NCI-H187 treated with DMSO at 0.1 percent for 48 hours (cell line): Measurements from ENCODE around the gene C7orf25.
"Not testable (repeated sequence)": the region's sequence is repeated elsewhere in the genome, so short reads cannot be mapped to it uniquely, and the experiment has no call there.

Experiments used
- DNase-seq: peaks from one replicate; lab custom pipeline; 2025; lab: John Stamatoyannopoulos, UW

The C7orf25 gene

GRCh38 chr7:42929449-42929848, 17.6 kb upstream of the C7orf25 start:
- DNase-seq: no peak

DNA sequence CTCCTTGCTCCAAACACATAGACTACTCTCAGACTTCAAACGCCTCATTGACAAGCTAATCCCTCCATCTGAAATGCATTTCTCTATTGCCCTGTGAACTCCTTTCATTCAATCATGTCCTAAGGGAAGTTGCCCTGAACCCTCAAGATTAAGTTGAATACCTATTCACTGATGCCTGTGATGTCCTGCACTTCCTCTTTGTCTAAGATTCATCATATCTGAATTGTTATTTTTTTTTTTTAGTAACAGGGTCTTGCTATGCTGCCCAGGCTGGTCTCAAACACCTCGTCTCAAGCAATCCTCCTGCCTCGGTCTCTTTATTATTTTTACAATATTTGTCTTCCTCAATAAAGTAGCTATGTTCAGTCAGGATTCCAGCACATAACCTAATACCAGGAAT, 16.9 kb upstream of the C7orf25 start:
- DNase-seq: no peak

DNA sequence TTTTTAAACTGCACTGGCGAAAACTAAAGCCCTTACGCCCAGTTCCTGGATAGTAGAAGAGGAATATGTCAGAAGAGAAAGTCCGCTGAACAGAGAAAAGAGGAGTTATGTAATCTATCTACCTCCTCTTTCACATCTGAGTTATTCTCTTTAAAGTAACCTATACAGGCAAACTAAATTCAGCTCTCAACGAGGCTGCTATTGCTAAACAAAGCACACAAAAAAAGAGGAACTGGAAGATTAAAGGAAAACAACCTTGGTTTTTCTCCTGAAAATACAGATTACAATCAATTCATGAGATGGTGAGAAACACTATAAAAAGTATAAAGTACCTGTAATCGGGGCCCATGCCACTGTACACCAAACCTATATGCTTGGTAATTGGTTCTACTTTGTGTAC, 14.3 kb upstream of the C7orf25 start:
- DNase-seq: no peak

GRCh38 chr7:42925630-42926029, 13.8 kb upstream of the C7orf25 start:
- DNase-seq: no peak

DNA sequence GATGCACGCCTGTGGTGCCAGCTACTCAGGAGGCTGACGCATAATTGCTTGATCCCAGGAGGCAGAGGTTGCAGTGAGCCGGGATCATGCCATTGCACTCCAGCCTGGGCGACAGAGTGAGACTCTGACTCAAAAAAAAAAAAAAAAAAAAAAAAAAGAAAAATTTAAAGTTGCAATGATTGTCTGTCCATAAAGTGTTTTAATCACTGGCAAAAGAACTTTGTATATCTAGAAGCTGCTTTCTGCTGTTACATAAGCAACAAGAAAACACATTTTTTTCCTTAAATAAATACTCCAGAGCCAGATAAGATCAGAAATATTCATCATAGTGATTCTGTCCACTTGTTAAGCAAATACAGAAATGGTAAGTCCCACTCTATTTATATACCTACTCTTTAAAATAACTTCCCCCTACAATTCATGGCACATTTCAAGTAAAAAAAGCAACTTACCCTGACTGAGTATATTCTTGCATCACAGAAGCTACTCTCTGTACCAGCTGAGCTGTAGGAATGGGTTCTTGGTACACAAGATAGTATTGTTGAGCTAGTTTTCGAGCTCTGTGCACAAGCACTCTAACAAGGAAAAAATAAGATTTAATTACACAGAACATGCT, 12.5 kb upstream of the C7orf25 start:
- DNase-seq: no peak

- no peak for DNase-seq
Measured at GRCh38 chr7:42922017-42922753, 10.3 kb upstream of the C7orf25 start.

- DNase-seq: no peak
Measured at GRCh38 chr7:42915356-42915755, 3.5 kb upstream of the C7orf25 start.

GRCh38 chr7:42914421-42915045, 2.7 kb upstream of the C7orf25 start:
- no peak for DNase-seq

GRCh38 chr7:42914009-42914408, 2.1 kb upstream of the C7orf25 start:
- DNase-seq: no peak

DNA sequence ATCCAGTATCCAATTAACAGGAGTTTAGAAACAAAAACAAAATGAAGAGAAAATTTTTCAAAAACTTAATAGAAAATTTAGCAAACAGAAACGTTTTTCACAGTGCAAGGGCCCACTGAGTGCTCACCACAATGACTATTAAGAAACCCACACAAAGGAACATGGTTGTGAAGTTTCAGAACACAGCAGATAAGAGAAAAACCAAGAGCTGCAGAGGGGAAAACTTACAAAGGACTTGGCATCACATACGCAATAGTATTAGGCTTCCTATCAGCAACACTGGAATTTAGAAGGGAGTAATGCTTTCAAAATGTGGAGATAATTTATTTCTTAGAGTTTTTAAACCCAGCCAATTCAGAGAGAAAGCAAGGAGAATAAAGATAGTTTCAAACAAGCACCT, 1.7 kb upstream of the C7orf25 start:
- DNase-seq: no peak

GRCh38 chr7:42910306-42910705, 1.6 kb downstream of the C7orf25 start:
- no peak for DNase-seq

DNA sequence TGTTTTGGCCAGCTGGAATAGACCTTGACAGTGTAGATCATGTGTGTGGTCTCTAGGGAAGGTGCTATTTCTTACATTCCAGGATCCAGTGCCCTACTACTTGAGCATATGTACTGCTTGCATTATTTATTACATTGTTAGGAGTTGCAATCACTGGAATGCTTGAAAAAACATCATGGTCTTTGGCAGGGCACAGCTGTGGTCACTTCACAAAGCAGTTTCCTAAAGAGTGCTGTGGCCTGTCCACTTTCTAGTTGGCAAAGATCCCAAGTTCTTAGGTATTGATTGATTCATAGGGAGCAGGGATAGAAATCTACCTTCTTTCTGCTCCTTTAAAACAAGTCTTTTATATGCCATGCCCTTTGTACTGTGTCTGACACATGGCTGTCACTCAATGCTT, 4.6 kb downstream of the C7orf25 start:
- no peak for DNase-seq

GRCh38 chr7:42906181-42906580, 5.7 kb downstream of the C7orf25 start:
- DNase-seq: no peak

GRCh38 chr7:42902331-42902730, 9.5 kb downstream of the C7orf25 start:
- no peak for DNase-seq

GRCh38 chr7:42900842-42901241, 11.0 kb downstream of the C7orf25 start:
- DNase-seq: no peak

- peak; percentile 87 for DNase-seq
Measured at GRCh38 chr7:42893346-42894240, 18.3 kb downstream of the C7orf25 start.

DNA sequence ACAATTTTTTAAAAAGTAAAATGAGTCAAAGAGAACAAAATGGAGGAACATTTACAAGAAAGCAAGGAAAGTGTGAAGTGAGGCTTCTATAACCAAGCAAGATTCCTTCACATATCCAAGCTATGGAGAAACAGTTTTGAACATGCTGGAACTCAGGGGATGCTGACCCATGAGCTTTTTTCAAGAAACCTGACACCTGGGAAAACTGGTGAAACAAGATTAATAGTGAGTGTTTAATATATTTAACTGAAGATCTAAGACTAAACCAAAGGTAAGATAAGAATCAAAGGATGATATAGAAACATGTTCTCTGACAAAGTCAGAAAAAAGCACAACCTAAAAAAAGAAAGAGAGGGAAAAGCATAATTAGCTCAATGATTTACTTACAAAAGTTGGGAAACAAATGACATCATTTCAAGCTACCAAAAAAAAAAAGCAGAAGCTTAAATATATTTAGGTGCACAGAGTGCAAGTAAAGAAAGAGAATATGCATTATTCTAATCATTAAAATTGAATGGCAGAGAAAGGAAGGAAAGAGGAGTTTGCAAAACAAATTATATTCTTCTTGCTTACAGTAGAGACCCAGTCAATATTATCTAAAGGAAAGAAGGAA, 24.9 kb downstream of the C7orf25 start:
- no peak for DNase-seq

DNA sequence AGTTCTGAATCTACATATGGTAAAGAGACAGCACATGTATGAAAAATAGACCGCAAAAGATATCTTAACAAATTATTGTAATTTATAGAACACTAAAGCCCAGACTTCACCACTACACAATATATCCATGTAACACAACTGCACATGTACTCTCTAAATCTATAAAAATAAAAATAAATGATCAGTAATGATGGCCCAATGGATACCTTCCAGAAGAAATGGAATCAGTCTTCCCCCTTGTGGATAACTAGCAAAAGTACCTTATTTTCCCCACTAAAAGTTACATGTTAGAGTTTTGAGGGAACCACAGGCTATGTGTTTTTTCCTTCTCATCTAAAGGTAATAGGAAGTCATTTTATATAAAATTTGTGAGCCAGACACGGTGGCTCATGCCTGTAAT, 25.7 kb downstream of the C7orf25 start:
- DNase-seq: no peak

DNA sequence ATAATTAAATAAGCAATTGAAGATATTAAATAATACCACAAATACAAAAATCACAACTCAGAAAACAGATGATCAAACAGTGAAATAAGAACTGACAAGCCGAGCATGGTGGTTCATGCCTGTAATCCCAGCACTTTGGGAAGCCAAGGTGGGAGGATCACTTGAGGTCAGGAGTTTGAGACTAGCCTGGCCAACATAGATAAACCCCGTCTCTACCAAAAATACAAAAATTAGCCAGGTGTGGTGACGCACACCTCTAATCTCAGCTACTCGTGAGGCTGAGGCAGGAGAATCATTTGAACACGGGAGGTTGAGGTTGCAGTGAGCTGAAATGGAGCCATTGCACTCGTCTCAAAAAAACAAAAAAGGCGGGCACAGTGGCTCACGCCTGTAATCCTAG, 26.7 kb downstream of the C7orf25 start:
- DNase-seq: not testable (repeated sequence)

DNA sequence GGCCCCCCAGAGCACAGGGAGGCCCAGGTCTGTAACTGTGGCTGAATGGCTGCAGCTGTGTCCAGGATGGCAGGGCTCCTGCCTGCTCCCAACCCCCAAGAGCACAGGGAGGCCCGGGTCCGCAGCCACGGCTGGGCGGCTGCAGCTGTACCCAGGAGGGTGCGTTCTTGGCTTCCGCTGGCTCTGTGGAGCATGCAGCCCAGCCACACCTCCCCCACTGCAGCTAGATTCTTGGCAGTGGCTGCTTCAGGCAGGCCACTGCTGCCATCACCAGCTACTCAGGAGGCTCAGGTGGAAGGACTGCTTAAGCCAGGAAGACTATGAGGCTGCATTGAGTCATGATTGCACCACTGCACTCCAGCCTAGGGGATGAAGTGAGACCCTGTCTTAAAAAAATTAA, 27.9 kb downstream of the C7orf25 start:
- DNase-seq: no peak

DNA sequence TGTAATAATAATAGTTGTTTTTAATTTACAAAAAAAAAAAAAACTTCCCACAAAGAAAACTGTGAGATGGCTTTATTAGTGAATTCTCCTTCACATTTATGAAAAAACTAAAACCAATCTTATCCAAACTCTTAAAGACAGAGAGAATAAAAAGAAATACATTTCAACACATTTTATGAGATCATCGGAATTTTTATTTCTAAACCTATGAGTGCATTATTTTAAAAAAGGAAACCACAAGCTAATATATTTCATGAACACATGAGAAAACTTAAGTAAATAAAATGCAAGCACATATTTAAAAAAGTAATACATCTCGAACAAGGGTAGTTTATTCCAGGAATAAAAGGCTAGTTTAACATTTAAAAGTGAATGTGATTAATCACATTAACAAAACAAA, 31.5 kb downstream of the C7orf25 start:
- DNase-seq: no peak

- DNase-seq: no peak
Measured at GRCh38 chr7:42878303-42878702, 33.6 kb downstream of the C7orf25 start.
